ENCODE data around the gene PSMD3.
"Not testable (repeated sequence)": the region's sequence is repeated elsewhere in the genome, so short reads cannot be mapped to it uniquely, and the experiment has no call there.

PSMD3 gene

DNA sequence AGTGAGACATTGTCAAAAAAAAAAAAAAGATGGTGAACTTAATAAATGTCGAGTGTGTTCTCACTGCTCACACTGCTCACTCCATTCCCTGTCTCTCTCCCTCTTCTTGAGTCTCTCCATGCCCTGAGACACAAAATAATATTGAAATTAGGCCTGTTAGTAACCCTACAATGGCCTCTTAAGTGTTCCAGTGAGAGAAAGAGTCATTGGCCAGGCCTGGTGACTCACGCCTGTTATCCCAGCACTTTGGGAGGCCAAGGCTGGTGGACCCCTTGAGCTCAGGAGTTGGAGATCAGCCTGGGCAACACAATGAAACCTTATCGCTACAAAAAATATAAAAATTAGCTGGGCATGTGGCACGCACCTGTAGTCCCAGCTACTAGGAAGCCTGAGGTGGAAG lies 18.5 kb downstream of the PSMD3 start:
- no peak for DNase-seq

DNA sequence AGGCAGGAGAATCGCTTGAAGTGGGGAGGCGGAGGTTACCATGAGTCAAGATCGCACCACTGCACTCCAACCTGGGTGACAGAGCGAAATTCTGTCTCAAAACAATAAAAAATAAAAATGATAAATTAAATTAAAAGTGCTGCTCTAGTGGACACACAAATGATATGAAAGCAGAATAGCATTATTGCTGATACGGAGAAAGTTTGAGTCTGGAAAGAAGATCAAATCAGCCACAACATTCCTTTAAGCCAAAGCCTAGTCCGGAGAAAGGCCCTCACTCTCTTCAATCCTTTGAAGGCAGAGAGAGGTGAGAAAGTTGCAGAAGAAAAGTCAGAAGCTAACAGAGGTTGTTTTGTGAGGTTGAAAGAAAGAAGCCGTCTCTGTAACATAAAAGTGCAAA lies 19.6 kb downstream of the PSMD3 start:
- no peak for DNase-seq

DNA sequence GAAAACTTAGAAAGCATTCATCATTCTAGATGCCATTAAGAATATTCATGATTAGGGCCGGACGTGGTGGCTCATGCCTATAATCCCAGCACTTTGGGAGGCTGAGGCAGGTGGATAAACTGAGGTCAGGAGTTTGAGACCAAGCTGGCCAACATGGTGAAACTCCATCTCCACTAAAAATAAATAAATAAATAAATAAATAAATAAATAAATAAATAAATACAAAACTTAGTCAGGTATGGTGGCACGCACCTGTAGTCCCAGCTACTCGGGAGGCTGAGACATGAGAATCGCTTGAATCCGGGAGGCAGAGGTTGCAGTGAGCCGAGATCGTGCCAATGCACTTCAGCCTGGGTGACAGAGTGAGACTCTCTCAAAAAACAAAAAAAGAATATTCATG lies 20.7 kb downstream of the PSMD3 start:
- not testable (repeated sequence) for DNase-seq

DNA sequence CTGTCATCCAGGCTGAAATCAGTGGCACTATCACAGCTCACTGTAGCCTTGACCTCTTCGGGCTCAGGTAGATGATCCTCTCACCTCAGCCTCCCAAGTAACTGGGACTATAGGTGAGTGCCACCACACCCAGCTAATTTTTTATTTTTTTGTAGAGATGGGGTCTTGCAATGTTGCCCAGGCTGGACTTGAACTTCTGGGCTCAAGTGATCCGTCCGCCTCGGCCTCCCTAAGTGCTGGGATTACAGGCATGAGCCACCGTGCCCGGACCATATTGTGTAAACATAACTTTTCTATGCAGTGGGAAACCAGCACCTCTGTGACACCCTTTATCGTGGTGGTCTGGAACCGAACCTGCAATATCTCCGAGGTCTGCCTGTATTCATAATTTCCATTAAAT lies 23.5 kb downstream of the PSMD3 start:
- no peak for DNase-seq

DNA sequence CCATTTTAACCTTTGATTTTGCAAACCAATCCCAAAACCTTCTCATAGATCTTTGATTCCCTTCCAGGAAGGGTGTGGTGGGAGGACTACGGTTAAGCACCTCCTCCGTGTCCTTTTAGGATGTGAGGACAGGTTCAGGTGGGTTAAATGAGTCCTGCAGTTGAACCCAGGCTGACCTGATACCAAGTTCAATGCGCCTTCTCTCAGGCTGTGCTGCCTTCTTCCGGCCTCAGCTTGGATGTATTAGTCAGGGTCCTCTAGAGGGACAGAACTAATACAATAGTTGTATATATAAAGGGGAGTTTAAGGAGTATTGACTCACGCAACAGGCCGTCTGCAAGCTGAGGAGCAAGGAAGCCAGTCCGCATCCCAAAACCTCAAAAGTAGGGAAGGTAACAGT lies 24.1 kb downstream of the PSMD3 start:
- no peak for DNase-seq

DNA sequence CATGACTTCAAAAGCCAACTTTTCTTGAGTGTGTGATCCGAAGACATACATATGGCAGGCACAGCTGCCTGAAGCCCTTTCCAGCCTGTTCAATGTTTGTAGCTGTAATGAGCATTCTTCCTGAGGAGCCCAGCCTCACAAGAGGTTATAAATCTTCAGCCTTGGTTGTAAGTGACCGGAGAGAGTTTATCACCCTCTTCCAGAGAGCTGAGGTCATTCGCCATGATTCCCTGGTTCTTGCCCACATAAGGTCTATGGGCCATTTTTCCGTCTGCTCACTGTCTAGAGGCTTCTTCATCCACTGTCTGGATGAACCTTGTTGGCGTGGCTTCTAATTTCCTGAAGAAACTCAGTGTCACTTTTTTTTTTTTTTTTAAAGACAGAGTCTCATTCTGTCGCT lies 24.9 kb downstream of the PSMD3 start:
- no peak for DNase-seq

DNA sequence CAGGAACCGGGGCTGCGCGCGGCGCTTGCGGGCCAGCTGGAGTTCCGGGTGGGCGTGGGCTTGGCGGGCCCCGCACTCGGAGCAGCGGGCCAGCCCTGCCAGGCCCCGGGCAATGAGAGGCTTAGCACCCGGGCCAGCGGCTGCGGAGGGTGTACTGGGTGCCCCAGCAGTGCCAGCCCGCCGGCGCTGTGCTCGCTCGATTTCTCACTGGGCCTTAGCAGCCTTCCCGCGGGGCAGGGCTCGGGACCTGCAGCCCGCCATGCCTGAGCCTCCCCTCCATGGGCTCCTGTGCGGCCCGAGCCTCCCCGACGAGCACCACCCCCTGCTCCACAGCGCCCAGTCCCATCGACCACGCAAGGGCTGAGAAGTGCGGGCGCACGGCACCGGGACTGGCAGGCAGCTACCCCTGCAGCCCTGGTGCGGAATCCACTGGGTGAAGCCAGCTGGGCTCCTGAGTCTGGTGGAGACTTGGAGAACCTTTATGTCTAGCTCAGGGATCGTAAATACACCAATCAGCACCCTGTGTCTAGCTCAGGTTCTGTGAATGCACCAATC lies 30.4 kb downstream of the PSMD3 start:
- not testable (repeated sequence) for DNase-seq

DNA sequence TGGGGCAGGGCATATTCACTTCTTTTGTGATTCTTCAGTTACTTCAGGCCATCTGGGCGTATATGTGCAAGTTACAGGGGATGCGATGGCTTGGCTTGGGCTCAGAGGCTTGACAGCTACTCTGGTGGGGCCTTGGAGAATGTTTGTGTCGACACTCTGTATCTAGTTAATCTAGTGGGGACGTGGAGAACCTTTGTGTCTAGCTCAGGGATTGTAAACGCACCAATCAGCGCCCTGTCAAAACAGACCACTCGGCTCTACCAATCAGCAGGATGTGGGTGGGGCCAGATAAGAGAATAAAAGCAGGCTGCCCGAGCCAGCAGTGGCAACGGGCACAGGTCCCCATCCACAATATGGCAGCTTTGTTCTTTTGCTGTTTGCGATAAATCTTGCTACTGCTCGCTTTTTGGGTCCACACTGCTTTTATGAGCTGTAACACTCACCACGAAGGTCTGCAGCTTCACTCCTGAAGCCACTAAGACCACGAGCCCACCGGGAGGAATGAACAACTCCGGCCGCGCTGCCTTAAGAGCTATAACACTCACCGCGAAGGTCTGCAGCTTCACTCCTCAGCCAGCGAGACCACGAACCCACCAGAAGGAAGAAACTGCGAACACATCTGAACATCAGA lies 31.5 kb downstream of the PSMD3 start:
- not testable (repeated sequence) for DNase-seq

DNA sequence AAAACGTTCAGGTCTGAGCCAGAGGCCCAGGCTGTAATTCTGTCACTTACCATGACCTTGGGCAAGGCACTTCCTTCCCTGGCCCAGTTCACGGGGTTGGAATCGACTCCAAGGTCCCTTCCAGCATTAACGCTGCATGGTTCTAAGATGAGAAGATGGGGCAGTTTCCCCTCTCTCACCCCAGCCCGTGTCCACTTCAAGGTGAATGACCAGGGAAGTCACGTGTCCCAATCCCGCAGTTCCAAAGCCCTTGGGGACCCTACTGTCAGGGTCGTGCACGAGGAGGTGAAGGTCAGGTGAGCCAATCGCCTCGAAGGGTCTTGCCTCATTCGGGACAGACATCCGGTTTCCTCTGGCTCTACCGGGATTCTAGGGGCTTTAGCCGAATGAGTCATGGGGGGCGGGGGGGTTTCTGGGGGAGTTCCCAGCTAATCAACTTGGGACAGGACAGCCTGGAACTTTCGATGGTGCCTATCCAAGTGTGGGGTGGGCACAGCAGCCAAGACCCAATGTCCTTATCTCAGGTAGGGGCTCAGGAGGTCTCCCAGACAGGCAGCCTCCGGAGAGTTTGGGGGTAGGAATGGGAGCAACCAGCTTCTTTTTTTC lies 33.9 kb downstream of the PSMD3 start:
- no peak for DNase-seq

DNA sequence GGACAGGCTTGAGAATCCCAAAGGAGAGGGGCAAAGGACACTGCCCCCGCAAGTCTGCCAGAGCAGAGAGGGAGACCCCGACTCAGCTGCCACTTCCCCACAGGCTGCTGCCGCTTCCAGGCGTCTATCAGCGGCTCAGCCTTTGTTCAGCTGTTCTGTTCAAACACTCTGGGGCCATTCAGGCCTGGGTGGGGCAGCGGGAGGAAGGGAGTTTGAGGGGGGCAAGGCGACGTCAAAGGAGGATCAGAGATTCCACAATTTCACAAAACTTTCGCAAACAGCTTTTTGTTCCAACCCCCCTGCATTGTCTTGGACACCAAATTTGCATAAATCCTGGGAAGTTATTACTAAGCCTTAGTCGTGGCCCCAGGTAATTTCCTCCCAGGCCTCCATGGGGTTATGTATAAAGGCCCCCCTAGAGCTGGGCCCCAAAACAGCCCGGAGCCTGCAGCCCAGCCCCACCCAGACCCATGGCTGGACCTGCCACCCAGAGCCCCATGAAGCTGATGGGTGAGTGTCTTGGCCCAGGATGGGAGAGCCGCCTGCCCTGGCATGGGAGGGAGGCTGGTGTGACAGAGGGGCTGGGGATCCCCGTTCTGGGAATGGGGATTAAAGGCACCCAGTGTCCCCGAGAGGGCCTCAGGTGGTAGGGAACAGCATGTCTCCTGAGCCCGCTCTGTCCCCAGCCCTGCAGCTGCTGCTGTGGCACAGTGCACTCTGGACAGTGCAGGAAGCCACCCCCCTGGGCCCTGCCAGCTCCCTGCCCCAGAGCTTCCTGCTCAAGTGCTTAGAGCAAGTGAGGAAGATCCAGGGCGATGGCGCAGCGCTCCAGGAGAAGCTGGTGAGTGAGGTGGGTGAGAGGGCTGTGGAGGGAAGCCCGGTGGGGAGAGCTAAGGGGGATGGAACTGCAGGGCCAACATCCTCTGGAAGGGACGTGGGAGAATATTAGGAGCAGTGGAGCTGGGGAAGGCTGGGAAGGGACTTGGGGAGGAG lies 34.7 kb downstream of the PSMD3 start, which contains the start of gene CSF3:
Gene CSF3 (plus strand): TSS at position 436 of the 993 bp plus-strand sequence. CDS start 35 bp downstream, at position 471.
- DNase-seq = no peak

DNA sequence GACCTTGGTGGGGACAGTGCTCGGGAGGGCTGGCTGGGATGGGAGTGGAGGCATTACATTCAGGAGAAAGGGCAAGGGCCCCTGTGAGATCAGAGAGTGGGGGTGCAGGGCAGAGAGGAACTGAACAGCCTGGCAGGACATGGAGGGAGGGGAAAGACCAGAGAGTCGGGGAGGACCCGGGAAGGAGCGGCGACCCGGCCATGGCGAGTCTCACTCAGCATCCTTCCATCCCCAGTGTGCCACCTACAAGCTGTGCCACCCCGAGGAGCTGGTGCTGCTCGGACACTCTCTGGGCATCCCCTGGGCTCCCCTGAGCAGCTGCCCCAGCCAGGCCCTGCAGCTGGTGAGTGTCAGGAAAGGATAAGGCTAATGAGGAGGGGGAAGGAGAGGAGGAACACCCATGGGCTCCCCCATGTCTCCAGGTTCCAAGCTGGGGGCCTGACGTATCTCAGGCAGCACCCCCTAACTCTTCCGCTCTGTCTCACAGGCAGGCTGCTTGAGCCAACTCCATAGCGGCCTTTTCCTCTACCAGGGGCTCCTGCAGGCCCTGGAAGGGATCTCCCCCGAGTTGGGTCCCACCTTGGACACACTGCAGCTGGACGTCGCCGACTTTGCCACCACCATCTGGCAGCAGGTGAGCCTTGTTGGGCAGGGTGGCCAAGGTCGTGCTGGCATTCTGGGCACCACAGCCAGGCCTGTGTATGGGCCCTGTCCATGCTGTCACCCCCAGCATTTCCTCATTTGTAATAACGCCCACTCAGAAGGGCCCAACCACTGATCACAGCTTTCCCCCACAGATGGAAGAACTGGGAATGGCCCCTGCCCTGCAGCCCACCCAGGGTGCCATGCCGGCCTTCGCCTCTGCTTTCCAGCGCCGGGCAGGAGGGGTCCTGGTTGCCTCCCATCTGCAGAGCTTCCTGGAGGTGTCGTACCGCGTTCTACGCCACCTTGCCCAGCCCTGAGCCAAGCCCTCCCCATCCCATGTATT lies 35.7 kb downstream of the PSMD3 start:
- no peak for DNase-seq

DNA sequence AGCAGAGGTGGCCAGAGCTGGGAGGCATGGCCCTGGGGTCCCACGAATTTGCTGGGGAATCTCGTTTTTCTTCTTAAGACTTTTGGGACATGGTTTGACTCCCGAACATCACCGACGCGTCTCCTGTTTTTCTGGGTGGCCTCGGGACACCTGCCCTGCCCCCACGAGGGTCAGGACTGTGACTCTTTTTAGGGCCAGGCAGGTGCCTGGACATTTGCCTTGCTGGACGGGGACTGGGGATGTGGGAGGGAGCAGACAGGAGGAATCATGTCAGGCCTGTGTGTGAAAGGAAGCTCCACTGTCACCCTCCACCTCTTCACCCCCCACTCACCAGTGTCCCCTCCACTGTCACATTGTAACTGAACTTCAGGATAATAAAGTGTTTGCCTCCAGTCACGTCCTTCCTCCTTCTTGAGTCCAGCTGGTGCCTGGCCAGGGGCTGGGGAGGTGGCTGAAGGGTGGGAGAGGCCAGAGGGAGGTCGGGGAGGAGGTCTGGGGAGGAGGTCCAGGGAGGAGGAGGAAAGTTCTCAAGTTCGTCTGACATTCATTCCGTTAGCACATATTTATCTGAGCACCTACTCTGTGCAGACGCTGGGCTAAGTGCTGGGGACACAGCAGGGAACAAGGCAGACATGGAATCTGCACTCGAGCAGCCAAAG lies 36.9 kb downstream of the PSMD3 start:
- no peak for DNase-seq

DNA sequence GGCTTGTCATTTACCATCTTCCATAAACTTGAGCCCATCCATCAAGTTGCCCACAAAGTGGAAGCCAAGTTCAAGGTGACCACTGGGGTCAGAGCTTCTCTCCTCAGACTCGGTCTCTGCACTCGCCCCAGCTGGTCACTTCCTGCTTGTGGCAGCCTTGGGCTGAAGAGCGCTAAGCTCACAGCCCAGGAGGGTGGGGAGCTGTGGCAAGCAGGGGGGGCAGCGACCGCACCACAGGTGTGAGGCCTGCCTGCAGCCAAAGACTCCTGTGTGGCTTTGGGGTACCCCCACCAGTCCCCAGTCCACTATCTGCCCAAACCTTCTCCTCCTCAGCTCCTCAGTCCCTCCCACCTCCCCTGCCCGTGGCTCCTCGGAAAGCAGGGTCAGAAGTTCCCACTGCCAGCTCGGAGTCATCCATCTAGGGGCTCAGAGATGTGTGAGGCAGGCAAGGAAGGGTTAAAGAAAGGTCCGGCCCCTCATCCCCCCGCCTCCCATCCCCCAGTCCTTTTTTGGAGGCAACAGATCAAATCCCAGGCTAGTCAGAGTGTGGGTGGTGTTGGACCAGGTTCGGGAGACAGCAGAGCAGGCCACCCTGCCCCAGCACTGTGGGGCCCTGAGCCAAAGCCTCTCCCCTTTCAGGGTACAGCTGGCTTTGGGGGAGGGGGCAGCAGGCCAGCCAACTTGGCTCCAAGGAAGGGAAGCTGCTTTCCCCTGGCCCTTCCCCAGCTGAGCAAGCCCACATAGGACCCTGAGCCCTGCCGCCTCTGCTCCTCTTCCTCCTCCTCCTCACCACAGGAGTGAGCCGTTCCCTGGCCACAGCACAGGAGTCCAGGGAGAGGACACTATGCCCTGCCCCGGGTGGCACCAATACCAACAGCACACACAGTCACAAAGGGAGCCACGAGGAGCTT lies 37.9 kb downstream of the PSMD3 start:
- no peak for DNase-seq

DNA sequence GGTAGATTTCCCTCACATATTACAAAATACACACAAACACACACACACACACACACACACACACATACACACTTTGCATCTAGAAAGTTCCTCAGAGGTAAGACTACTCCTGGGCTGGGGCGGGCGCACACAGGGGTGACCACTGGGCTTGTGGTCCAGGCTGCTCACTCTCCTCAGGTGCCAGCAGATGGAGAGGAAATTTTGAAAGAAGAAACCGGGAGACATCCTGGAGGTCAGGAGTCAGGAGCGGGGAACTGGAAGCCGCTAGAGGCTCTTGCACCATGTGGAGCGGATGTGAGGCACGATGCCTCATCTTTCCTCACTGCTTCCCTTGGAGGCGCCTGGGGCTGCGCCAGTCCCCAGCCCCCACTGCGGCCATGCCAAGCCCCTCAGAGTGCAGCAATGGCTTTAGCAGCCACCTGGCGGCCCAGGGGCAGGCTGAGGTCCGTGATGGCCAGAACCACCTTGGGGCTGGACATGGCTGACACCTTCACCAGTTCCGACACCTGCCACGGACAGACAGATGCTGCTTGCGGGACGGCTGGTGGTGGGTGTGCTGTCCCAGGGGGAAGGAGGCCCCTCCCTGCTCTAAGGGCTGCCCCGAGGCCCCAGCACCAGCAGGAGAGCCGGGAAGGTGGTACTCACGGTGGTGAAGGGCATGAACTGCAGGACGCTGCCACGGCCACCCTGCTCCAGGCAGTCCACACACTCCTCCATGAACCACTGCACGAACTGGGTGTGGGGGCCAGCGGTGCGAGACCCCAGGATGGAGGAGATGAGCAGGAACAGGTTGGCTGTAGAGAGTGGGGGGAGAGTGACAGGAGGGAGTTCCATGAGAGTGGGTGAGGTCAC lies 38.8 kb downstream of the PSMD3 start:
- no peak for DNase-seq

DNA sequence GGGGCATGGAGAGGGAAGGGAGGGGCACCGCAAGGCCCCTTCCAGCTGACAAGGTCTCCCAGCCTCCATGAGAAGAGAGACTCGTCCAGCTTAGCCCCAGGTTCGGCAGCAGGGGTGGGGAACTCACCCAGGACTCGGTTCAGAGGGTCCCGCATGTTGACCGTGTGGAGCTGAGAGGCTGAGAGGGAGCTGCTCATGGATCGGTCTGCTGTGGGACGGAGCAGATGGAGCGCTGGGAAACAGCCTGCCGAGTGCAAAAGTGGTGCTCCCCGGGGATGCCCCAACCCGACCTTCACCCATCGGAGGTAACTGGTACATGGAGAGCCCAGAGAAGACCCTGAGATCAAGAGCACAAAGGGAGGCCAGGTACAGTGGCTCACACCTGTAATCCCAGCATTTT lies 39.5 kb downstream of the PSMD3 start:
- DNase-seq = no peak

DNA sequence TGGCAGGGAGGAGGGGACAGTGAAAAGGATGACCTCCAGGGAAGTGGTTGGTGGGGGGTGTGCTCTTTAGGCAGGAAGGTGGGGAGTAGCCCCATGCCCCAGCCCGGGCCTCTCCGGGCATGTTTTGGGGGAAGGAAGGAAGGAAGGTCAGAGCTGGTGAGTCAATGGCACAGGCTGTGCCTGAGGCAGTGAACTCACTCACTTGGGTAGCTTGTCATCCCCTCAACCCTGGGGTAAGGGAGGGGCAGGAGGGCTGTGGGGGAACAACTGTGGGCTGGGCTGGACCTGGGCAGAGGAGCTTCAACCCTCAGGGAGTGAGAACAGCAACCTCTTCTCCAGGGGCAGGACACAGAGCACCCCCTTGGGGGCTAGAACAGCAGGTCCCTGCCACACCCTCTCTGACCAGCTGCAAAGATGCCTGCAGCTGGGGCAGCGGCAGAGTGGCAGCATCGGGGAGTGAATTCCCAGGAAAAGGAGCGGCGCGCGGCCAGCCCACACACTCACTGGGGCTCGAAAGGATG lies 40.9 kb downstream of the PSMD3 start:
- DNase-seq = no peak

DNA sequence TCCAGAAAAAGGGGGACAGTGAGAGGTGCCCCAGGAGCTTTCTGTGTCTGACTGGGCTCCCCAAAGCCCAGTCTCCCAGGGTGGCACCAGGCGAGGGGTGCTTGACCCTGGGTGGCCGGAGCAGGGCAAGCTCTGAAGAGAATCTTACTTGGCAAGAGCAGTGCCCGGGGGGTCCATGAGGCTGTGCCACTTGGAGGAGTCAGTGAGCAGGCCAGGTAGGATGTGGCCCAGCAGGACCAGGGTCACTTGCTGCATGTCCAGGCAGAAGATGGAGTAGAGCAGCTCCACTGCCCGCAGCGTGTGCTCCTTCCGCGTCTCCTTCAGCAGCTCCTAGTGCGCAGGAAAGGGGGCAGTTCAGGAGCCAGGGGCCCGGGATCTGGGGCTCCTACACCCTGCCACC lies 41.9 kb downstream of the PSMD3 start:
- DNase-seq = no peak

DNA sequence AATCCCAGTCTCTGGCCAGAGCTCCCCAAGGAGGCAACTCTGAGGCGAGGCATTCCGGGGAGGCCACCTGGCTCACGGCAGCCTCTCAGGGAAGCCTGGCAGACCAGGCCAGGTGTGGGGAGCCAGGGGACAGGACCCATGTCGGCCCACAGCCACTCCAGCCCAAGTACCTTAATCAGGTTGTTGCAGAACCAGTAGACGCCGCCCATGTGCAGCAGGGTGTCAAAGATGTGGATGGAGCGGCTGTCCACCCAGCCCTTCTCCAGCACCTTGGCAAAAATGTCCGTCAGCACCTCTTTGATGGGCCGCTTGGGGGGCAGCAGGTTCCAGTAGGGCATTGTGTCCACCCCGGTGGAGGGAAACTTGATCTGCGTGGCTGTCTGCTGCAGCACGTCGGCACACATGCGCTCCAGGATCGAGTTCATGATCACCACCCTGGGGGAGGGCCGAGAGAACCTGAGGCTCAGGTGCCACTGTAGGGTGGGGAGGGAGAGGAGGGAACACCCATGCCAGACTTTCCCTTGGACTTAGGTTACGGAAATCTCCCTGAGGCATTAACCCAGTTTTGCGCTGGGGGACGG lies 42.4 kb downstream of the PSMD3 start:
- DNase-seq = no peak

All from activated CD4-positive, alpha-beta T cell treated with anti-CD3 and anti-CD28 coated beads for 48 hours (primary cell).